Keratinocyte (primary cell): Measurements from ENCODE around the gene KATNB1. TPM values are rescaled to one million over a fixed set of nuclear protein-coding genes. Genes with fewer than 3 reads are reported as not detected.

Source experiments
- DNase-seq: peaks from one replicate; pipeline ENCODE4 v3.0.0-alpha.2; 2011; ENCODE audit warnings: low read depth, missing footprints, low spot score
- FAIRE-seq: peaks from 2 replicates; lab custom pipeline; 2011; peaks lifted over from hg19 to GRCh38; lab: Jason Lieb, UNC
- H2AFZ ChIP-seq: 2 replicates; pipeline ENCODE4 v1.6.0; 2012; ENCODE audit warnings: low read length, control low read depth, inconsistent platforms; ENCODE audit not compliant: control insufficient read depth
- H3K27ac ChIP-seq: 2 replicates; pipeline ENCODE4 v1.5.1; 2011; ENCODE audit warnings: low read length; ENCODE audit not compliant: control insufficient read depth, insufficient read depth
- H3K27me3 ChIP-seq: 3 replicates; pipeline ENCODE4 v1.6.0; 2011; ENCODE audit warnings: low read length; ENCODE audit not compliant: control insufficient read depth, insufficient read depth; ENCODE audit errors: extremely low read depth
- H3K36me3 ChIP-seq, 2 experiments: 2 replicates in 1 of 2; 3 replicates in 1 of 2; pipeline ENCODE4 v1.5.1; 2011; ENCODE audit warnings: low read length in 2 of 2, mild to moderate bottlenecking in 1 of 2; ENCODE audit not compliant: control insufficient read depth in 2 of 2, insufficient read depth in 2 of 2; ENCODE audit errors: extremely low read depth in 1 of 2
- H3K4me1 ChIP-seq: 3 replicates; pipeline ENCODE4 v1.5.1; 2011; ENCODE audit warnings: low read length; ENCODE audit not compliant: control insufficient read depth, insufficient read depth; ENCODE audit errors: extremely low read depth
- H3K4me2 ChIP-seq: 3 replicates; pipeline ENCODE4 v1.6.0; 2011; ENCODE audit warnings: low read depth, low read length; ENCODE audit not compliant: control insufficient read depth, insufficient read depth; ENCODE audit errors: extremely low read depth
- H3K4me3 ChIP-seq, 3 experiments: fragments of 200-600 bp in 1 of 3; sonication (generic) in 1 of 3; 2 replicates in 2 of 3; 3 replicates in 1 of 3; pipeline ENCODE4 v1.5.1; 2011 to 2016; ENCODE audit warnings: low read length in 3 of 3, mild to moderate bottlenecking in 3 of 3, control low read depth in 2 of 3, inconsistent platforms in 1 of 3, low read depth in 1 of 3, mixed read lengths in 1 of 3, mixed run types in 1 of 3, moderate library complexity in 1 of 3; ENCODE audit not compliant: control insufficient read depth in 2 of 3, insufficient read depth in 2 of 3; ENCODE audit errors: extremely low read depth in 1 of 3
- H3K79me2 ChIP-seq: 2 replicates; pipeline ENCODE4 v1.6.0; 2012; ENCODE audit warnings: low read length; ENCODE audit not compliant: control insufficient read depth, insufficient read depth
- H3K9ac ChIP-seq: 3 replicates; pipeline ENCODE4 v1.6.0; 2011; ENCODE audit warnings: low read length; ENCODE audit not compliant: control insufficient read depth, insufficient read depth; ENCODE audit errors: extremely low read depth
- H3K9me1 ChIP-seq: 3 replicates; pipeline ENCODE4 v1.6.0; 2011; ENCODE audit warnings: low read length; ENCODE audit not compliant: control insufficient read depth, insufficient read depth; ENCODE audit errors: extremely low read depth
- H3K9me3 ChIP-seq: 2 replicates; pipeline ENCODE4 v1.5.1; 2012; ENCODE audit warnings: low read depth, low read length; ENCODE audit not compliant: control insufficient read depth
- H4K20me1 ChIP-seq: 3 replicates; pipeline ENCODE4 v1.6.0; 2011; ENCODE audit warnings: low read length; ENCODE audit not compliant: control insufficient read depth, insufficient read depth; ENCODE audit errors: extremely low read depth
- CTCF ChIP-seq, 3 experiments: IDR thresholded peaks in 1 of 3; conservative IDR thresholded peaks in 1 of 3; optimal IDR thresholded peaks in 1 of 3; 2 replicates in 2 of 3; 3 replicates in 1 of 3; pipeline versions ENCODE3 to v1.5.1; 2011; ENCODE audit warnings: low read length in 3 of 3, mild to moderate bottlenecking in 3 of 3, moderate library complexity in 2 of 3, control low read depth in 1 of 3, inconsistent platforms in 1 of 3; ENCODE audit not compliant: insufficient read depth in 2 of 3; ENCODE audit errors: extremely low read depth in 1 of 3
- EZH2 ChIP-seq: IDR thresholded peaks from one replicate; pipeline ENCODE4 v1.6.1; 2012; ENCODE audit warnings: inconsistent platforms, mild to moderate bottlenecking, low read length, moderate library complexity
- dilution Hi-C: fragments of 300-500 bp; cut with MboI; formaldehyde crosslinking; loops from one replicate; pipeline ENCODE4 v1.7.0; 2020; ENCODE audit warnings: low sequenced_read_pairs; ENCODE audit not compliant: extremely low pct_ligation_motif_present
- polyA plus RNA-seq, 5 experiments: library from polyadenylated mRNA; depleted of rRNA in 3 of 5; stranded (reverse) in 3 of 5; stranded (forward) in 1 of 5; unstranded in 1 of 5; fragments of >200 nt; gene quantifications; 1 replicate in 1 of 5; 2 replicates in 3 of 5; 3 replicates in 1 of 5; pipeline versions ENCODE4 v1.2.1 to v1.2.3, GENCODE V29; 2011 to 2012; ENCODE audit warnings: missing spikeins in 2 of 5, low read depth in 1 of 5, low replicate concordance in 1 of 5

Gene KATNB1
- polyA plus RNA-seq, 1 donor (not counting 4 experiments of a cell fraction or from before 2014, with no cell fraction given) = 18.9 TPM

DNA sequence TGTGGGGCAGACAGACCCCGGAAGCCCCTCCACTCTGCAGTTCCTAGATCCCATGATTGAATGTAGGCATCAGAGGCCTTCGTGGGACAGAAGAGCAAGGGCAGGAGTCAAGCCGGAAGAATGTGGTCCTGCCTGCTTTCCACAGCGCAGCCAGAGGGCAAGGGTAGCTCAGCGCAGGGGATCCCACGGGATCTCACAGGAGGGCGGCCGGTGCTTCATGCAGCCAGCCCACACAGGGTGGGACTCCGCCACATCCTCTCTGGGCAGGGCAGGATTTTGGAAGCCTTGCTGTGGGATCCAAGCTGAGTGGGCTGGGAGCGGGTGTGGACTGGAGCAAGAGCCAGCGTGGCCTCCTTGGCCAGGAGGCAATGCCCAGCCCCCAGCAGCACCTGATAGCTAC, 13.0 kb downstream of the KATNB1 start:
- no peak overlapping the region for H2AFZ ChIP-seq
- no peak overlapping the region for H3K9ac ChIP-seq
- FAIRE-seq (no peak), DNase-seq (no peak)
- no peak overlapping the region for H3K4me2 ChIP-seq
- H3K9me3 ChIP-seq = no peaks in the 10 kb centered on the region
- H3K36me3 ChIP-seq = peaks cover 0 to 17% of the 10 kb centered on the region in 2 experiments
- no peak for TF ChIP-seq EZH2
- TF ChIP-seq CTCF (optimal IDR thresholded peaks at IDR 0.05 in 1 of 3, IDR thresholded peaks at IDR 0.05 in 1 of 3, conservative IDR thresholded peaks at IDR 0.05 in 1 of 3; ENCODE audit: extremely low read depth in 1 of 3, insufficient read depth in 2 of 3, low read length in 3 of 3) = no peak
- H3K27me3 ChIP-seq = no peaks in the 10 kb centered on the region
- H4K20me1 ChIP-seq = peaks cover 3% of the 10 kb centered on the region
- no peak overlapping the region for H3K4me3 ChIP-seq
- no peaks in the 10 kb centered on the region for H3K79me2 ChIP-seq
- no peaks in the 10 kb centered on the region for H3K4me1 ChIP-seq
- dilution Hi-C loops = no loop called here
- H3K9me1 ChIP-seq = no peaks in the 10 kb centered on the region
- H3K27ac ChIP-seq = no peak overlapping the region

DNA sequence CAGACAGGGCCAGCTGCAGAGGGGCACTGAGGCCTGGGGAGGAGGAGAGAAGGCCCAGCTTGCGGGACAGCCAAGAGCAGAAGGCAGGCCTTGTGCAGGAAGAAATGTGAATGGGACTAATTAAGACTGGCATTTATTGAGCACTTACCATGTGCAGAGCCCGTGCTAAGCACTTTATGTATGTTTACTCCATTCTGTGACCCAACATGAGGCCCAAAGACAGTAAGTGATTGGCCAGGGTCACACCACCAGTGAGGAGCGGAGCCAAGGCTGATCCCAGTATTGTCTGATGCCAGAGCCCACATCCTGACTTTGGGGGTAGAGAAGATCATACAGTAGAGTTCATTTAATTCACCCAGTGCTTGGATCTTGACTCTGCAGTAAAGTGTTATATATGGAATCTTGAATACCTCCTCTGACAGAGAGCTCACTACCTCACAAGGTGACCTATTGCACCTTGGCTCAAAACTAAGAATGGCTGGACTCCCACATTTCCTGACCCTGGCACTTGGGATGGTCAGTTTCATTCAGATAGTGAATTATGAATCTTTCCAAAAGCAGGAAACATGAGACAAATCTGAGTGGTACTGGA, 13.6 kb downstream of the KATNB1 start:
- Histone ChIP-seq H3K27me3 (no peaks in the 10 kb centered on the region), H4K20me1 (peaks cover 3% of the 10 kb centered on the region), H3K4me3 (no peak overlapping the region), H3K9ac (no peak overlapping the region), H3K36me3 (peaks cover 0 to 15% of the 10 kb centered on the region in 2 experiments), H3K9me1 (no peaks in the 10 kb centered on the region), H3K4me1 (no peaks in the 10 kb centered on the region), H3K27ac (no peak overlapping the region), H3K79me2 (no peaks in the 10 kb centered on the region), H2AFZ (no peak overlapping the region), H3K4me2 (no peak overlapping the region), H3K9me3 (no peaks in the 10 kb centered on the region)
- DNase-seq (no peak), FAIRE-seq (no peak)
- dilution Hi-C loops = no loop called here
- TF ChIP-seq EZH2 = no peak
- no peak for TF ChIP-seq CTCF (optimal IDR thresholded peaks at IDR 0.05 in 1 of 3, IDR thresholded peaks at IDR 0.05 in 1 of 3, conservative IDR thresholded peaks at IDR 0.05 in 1 of 3; ENCODE audit: extremely low read depth in 1 of 3, insufficient read depth in 2 of 3, low read length in 3 of 3)
